B cell (primary cell): ENCODE measurements around the gene LAMP5.

Experiments used
- CTCF ChIP-seq: fragments of 200-600 bp; IDR thresholded peaks from one replicate; pipeline ENCODE4 v1.8.0; 2022; ENCODE audit warnings: antibody characterized with exemption, mild to moderate bottlenecking
- EZH2 ChIP-seq: IDR thresholded peaks from 2 replicates; pipeline ENCODE4 v1.6.1; 2012; ENCODE audit warnings: borderline replicate concordance, low read depth, mild to moderate bottlenecking, moderate library complexity, low read length; ENCODE audit not compliant: insufficient read depth, poor library complexity, severe bottlenecking

GRCh38 chr20:9555781-9556180, 41.4 kb downstream of the LAMP5 start:
- TF ChIP-seq CTCF (no peak), EZH2 (no peak)
